Kidney (tissue), 14 donors: ENCODE data around the gene TCL1B. TPM values are rescaled to one million over a fixed set of nuclear protein-coding genes. Genes with fewer than 3 reads are reported as not detected.

ENCODE experiments used
- DNase-seq, 5 donors: peaks; one replicate each; pipeline ENCODE4 v3.0.0-alpha.2; 2013 to 2020
- FAIRE-seq: peaks from 2 replicates; lab custom pipeline; 2012; peaks lifted over from hg19 to GRCh38; lab: Jason Lieb, UNC
- H3K27ac ChIP-seq, 2 donors: one replicate each; pipeline ENCODE4 v1.7.0; 2013; ENCODE audit warnings: low read depth in 2 of 2, low read length in 2 of 2, inconsistent platforms in 1 of 2
- H3K27me3 ChIP-seq: one replicate; pipeline ENCODE4 v1.7.1; 2013; ENCODE audit warnings: low read length, inconsistent platforms; ENCODE audit not compliant: control insufficient read depth, insufficient read depth
- H3K36me3 ChIP-seq, 3 donors: one replicate each; pipeline versions ENCODE4 v1.7.0 to v1.7.1; 2013; ENCODE audit warnings: low read length in 3 of 3, control low read depth in 1 of 3, inconsistent platforms in 1 of 3; ENCODE audit not compliant: insufficient read depth in 3 of 3, control insufficient read depth in 2 of 3
- H3K4me1 ChIP-seq, 3 donors: one replicate each; pipeline versions ENCODE4 v1.7.0 to v1.7.1; 2013; ENCODE audit warnings: low read length in 3 of 3, inconsistent platforms in 1 of 3, low read depth in 1 of 3; ENCODE audit not compliant: control insufficient read depth in 2 of 3, insufficient read depth in 2 of 3
- H3K4me3 ChIP-seq, 3 donors: one replicate each; pipeline versions ENCODE4 v1.7.0 to v1.8.1; 2013; ENCODE audit warnings: low read length in 3 of 3, control low read depth in 1 of 3, inconsistent platforms in 1 of 3
- H3K9ac ChIP-seq, 3 donors: one replicate each; pipeline versions ENCODE4 v1.7.0 to v1.7.1; 2013; ENCODE audit warnings: low read length in 3 of 3, control low read depth in 1 of 3, inconsistent platforms in 1 of 3
- H3K9me3 ChIP-seq, 3 donors: one replicate each; pipeline versions ENCODE4 v1.7.0 to v1.7.1; 2013; ENCODE audit warnings: low read length in 3 of 3, control low read depth in 1 of 3, inconsistent platforms in 1 of 3; ENCODE audit not compliant: control insufficient read depth in 2 of 3, insufficient read depth in 1 of 3
- intact Hi-C: fragments of 100-400 bp; cut with DNase I; formaldehyde crosslinking; loops from one replicate; pipeline ENCODE4 v1.11.1; 2022
- polyA plus RNA-seq: library from polyadenylated mRNA; stranded (reverse); fragments of 350-450 nt; fragmentation: Illumina TruSeq; extraction: RNeasy Lipid Tissue Mini Kit (QIAGEN cat#74804); gene quantifications from one replicate; pipeline ENCODE4 v1.2.3, GENCODE V29; 2014; ENCODE audit warnings: low read depth, low replicate concordance; ENCODE audit not compliant: insufficient read depth
- total RNA-seq: library from RNA; stranded (reverse); fragmentation: NEBNext Ultra II Directional; extraction: Animal tissue kit (Norgen Biotek cat#: 25700); gene quantifications from one replicate; pipeline ENCODE4 v1.2.1, GENCODE V29; 2021
- TF ChIP-seq, protein P1 (sequence below): IDR thresholded peaks from 3 replicates; pipeline ENCODE4 v1.5.1; 2012; ENCODE audit warnings: mild to moderate bottlenecking, moderate library complexity, borderline replicate concordance; ENCODE audit not compliant: insufficient read depth; ENCODE audit errors: extremely low read depth
- donor health status: control.
- donor health status: control.
- donor health status: control.
- donor health status: control.
- donor health status: control.
- donor health status: DM: yes; HTN: yes; CAD: no.
- donor health status: Normal renal cell carcinoma (clear cell type).

TCL1B gene
- total and polyA plus RNA-seq, 2 donors from 2014 or later = not detected

DNA sequence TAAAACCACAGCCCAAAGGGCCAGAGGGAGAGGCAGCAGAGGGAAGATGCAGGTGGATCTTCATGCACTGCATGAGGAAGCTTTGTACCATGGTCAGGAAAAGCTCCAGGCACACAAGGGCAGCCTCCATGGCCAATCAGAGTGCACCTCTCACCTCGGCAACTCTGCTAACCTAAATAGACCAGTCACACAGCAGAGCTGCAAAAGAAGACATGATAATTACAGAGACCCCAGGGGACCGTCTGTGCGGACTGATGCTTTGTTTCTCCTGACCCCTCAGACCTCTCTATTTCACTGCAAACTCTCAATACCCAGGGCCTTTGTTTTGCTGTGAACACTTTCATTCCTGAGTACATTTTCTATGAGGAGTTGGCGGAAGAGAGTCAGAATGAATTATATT, 10.7 kb upstream of the TCL1B start:
- H3K9me3 ChIP-seq = peaks cover 0 to 10% (median 0%) of the 10 kb centered on the region in 3 donors
- H3K27me3 ChIP-seq = no peaks in the 10 kb centered on the region
- peaks cover 0 to 5% (median 2%) of the 10 kb centered on the region in 3 donors for H3K4me1 ChIP-seq
- H3K4me3 ChIP-seq = no peak overlapping the region
- TF ChIP-seq, protein P1, sequence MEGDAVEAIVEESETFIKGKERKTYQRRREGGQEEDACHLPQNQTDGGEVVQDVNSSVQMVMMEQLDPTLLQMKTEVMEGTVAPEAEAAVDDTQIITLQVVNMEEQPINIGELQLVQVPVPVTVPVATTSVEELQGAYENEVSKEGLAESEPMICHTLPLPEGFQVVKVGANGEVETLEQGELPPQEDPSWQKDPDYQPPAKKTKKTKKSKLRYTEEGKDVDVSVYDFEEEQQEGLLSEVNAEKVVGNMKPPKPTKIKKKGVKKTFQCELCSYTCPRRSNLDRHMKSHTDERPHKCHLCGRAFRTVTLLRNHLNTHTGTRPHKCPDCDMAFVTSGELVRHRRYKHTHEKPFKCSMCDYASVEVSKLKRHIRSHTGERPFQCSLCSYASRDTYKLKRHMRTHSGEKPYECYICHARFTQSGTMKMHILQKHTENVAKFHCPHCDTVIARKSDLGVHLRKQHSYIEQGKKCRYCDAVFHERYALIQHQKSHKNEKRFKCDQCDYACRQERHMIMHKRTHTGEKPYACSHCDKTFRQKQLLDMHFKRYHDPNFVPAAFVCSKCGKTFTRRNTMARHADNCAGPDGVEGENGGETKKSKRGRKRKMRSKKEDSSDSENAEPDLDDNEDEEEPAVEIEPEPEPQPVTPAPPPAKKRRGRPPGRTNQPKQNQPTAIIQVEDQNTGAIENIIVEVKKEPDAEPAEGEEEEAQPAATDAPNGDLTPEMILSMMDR = no peak
- no peak overlapping the region for H3K9ac ChIP-seq
- FAIRE-seq (no peak), DNase-seq (no peak)
- intact Hi-C loops = no loop called here
- H3K27ac ChIP-seq = no peak overlapping the region
- no peaks in the 10 kb centered on the region for H3K36me3 ChIP-seq

DNA sequence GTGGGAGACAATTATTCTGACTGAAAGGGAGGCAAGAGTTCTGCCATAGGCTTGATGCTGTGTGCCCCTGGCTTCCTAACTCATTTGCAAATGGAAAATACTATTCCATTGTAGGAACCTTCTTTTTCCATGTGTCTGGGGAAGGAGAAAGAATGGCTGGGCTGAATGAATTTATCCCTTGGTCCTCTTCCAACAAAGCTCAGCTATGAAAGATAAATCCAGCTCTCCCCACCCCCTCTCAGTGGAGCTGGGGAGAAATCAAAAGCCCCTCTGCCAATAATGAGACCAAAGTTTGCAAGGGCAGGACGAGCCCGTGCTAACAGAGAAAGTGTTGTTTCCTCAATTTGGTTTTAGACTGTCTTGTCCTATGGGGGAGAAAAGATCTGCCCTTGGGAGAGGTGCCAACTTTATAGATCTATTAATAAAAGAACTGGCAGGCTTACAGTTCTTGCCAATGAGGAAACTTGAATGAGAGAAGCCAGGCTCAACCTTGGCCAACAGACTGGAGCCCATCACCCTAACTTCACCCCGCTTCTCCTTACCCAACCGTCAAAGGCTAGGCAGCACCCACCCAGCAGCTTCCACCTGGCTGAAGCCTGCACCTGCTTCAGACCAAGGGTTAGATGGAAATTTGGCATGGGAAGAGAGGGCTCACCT, 8.9 kb upstream of the TCL1B start:
- no peaks in the 10 kb centered on the region for H3K36me3 ChIP-seq
- H3K9ac ChIP-seq = no peak overlapping the region
- no peaks in the 10 kb centered on the region for H3K27me3 ChIP-seq
- TF ChIP-seq, protein P1 = no peak
- H3K4me3 ChIP-seq = no peak overlapping the region
- intact Hi-C loops = no loop called here
- H3K9me3 ChIP-seq = peaks cover 0 to 10% (median 0%) of the 10 kb centered on the region in 3 donors
- no peak for DNase-seq
- peaks cover 0 to 5% (median 1%) of the 10 kb centered on the region in 3 donors for H3K4me1 ChIP-seq
- no peak overlapping the region for H3K27ac ChIP-seq
- no peak for FAIRE-seq

DNA sequence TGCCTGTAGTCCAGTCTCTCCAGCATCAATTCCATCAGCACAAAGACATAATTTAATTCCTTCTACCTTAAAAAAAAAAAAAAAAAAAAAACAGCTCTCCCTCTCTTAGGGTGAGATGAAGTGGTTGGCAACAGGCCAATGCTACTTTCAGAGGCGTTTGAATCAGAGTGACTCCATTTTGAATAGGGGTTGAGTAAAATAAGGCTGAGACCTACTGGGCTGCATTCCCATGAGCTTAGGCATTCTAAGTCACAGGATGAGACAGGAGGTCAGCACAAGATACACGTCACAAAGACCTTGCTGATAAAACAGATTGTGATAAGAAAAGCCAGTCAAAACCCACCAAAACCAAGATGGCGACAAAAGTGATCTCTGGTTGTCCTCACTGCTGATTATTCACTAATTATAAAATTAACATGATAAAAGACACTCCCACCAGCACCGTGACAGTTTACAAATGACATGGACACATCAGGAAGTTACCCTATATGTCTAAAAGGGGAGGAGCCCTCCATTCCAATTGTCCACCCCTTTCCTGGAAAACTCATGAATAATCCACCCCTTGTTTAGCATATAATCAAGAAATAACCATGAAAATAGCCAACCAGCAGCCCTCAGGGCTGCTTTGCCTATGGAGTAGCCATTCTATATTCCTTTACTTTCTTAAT, 6.9 kb upstream of the TCL1B start:
- TF ChIP-seq, protein P1 = no peak
- peaks cover 0 to 10% (median 0%) of the 10 kb centered on the region in 3 donors for H3K9me3 ChIP-seq
- no peaks in the 10 kb centered on the region for H3K36me3 ChIP-seq
- DNase-seq = no peak
- no peak overlapping the region for H3K9ac ChIP-seq
- H3K4me1 ChIP-seq = no peaks in the 10 kb centered on the region
- no peak overlapping the region for H3K4me3 ChIP-seq
- FAIRE-seq = no peak
- intact Hi-C loops = no loop called here
- H3K27me3 ChIP-seq = no peaks in the 10 kb centered on the region
- no peak overlapping the region for H3K27ac ChIP-seq
